Liver (tissue), 9 donors: ENCODE measurements around the gene ZNF438. TPM values are rescaled to one million over a fixed set of nuclear protein-coding genes. Genes with fewer than 3 reads are reported as not detected.

ENCODE experiments used
- DNase-seq: peaks from one replicate; pipeline ENCODE4 v3.0.0-alpha.2; 2017; ENCODE audit warnings: low spot score
- H3K27ac ChIP-seq, 2 donors: one replicate each; pipeline ENCODE4 v1.7.0; 2013; ENCODE audit warnings: inconsistent platforms in 2 of 2, low read length in 2 of 2, control low read depth in 1 of 2, low read depth in 1 of 2, mild to moderate bottlenecking in 1 of 2
- H3K27me3 ChIP-seq, 4 donors: one replicate each; pipeline versions ENCODE4 v1.6.1 to v1.7.0; 2013; ENCODE audit warnings: low read length in 3 of 4, inconsistent platforms in 1 of 4, mild to moderate bottlenecking in 1 of 4, moderate library complexity in 1 of 4; ENCODE audit not compliant: control insufficient read depth in 4 of 4, insufficient read depth in 4 of 4
- H3K36me3 ChIP-seq, 4 donors: one replicate each; pipeline versions ENCODE4 v1.6.1 to v1.7.0; 2013; ENCODE audit warnings: low read length in 3 of 4, mild to moderate bottlenecking in 3 of 4, low read depth in 1 of 4, moderate library complexity in 1 of 4; ENCODE audit not compliant: control insufficient read depth in 4 of 4, insufficient read depth in 3 of 4
- H3K4me1 ChIP-seq, 4 donors: one replicate each; pipeline versions ENCODE4 v1.6.1 to v1.7.0; 2013; ENCODE audit warnings: low read length in 3 of 4, mild to moderate bottlenecking in 3 of 4, moderate library complexity in 1 of 4; ENCODE audit not compliant: control insufficient read depth in 4 of 4, insufficient read depth in 4 of 4
- H3K4me3 ChIP-seq, 3 donors: one replicate each; pipeline versions ENCODE4 v1.6.1 to v1.7.0; 2013; ENCODE audit warnings: low read length in 3 of 3, control low read depth in 1 of 3, low read depth in 1 of 3, mild to moderate bottlenecking in 1 of 3
- H3K9ac ChIP-seq, 2 donors: one replicate each; pipeline ENCODE4 v1.7.0; 2013; ENCODE audit warnings: low read length in 2 of 2, mild to moderate bottlenecking in 2 of 2, moderate library complexity in 2 of 2, control low read depth in 1 of 2, low read depth in 1 of 2
- H3K9me3 ChIP-seq, 4 donors: one replicate each; pipeline versions ENCODE4 v1.6.1 to v1.7.0; 2013; ENCODE audit warnings: low read length in 3 of 4; ENCODE audit not compliant: control insufficient read depth in 4 of 4
- ATF3 ChIP-seq: IDR thresholded peaks from 2 replicates; pipeline ENCODE4 v1.6.1; 2016; ENCODE audit warnings: antibody characterized with exemption
- FOXA1 ChIP-seq: IDR thresholded peaks from 2 replicates; pipeline ENCODE4 v1.6.1; 2016; ENCODE audit warnings: antibody characterized with exemption
- FOXA2 ChIP-seq: IDR thresholded peaks from 2 replicates; pipeline ENCODE4 v1.6.1; 2016; ENCODE audit warnings: antibody characterized with exemption
- HNF4A ChIP-seq, 2 donors: conservative IDR thresholded peaks; 2 replicates each; pipeline ENCODE4 v1.6.1; 2016; ENCODE audit warnings: antibody characterized with exemption in 2 of 2, mild to moderate bottlenecking in 2 of 2
- JUND ChIP-seq, 2 donors: IDR thresholded peaks; 2 replicates each; pipeline ENCODE4 v1.6.1; 2016; ENCODE audit warnings: antibody characterized with exemption in 2 of 2
- RAD21 ChIP-seq, 2 donors: IDR thresholded peaks; 2 replicates each; pipeline ENCODE4 v1.6.1; 2016; ENCODE audit warnings: antibody characterized with exemption in 2 of 2, mild to moderate bottlenecking in 2 of 2
- SP1 ChIP-seq: IDR thresholded peaks from 2 replicates; pipeline ENCODE4 v1.6.1; 2018; ENCODE audit warnings: antibody characterized with exemption, mild to moderate bottlenecking
- TAF1 ChIP-seq: conservative IDR thresholded peaks from 2 replicates; pipeline ENCODE4 v1.6.1; 2016; ENCODE audit warnings: antibody characterized with exemption, mild to moderate bottlenecking
- YY1 ChIP-seq: IDR thresholded peaks from 2 replicates; pipeline ENCODE4 v1.6.1; 2016; ENCODE audit warnings: antibody characterized with exemption, mild to moderate bottlenecking
- ZBTB33 ChIP-seq: IDR thresholded peaks from 2 replicates; pipeline ENCODE4 v1.6.1; 2016; ENCODE audit warnings: antibody characterized with exemption
- WGBS: extraction: QIAGEN DNeasy Blood & Tissue Kit; methylation state at CpG from one replicate; pipeline ENCODE4 v1.1.7; 2013; 5-methylcytosine and 5-hydroxymethylcytosine counted together
- polyA plus RNA-seq, 2 donors: library from polyadenylated mRNA; stranded (reverse) in 1 of 2; unstranded in 1 of 2; fragments of 200-250 nt in 1 of 2; fragments of >200 nt in 1 of 2; fragmentation: Nextera tagmentation in 1 of 2; extraction: Ambion mirVana in 1 of 2; gene quantifications; one replicate each; pipeline versions ENCODE4 v1.2.1 to v1.2.3, GENCODE V29; 2013 to 2015
- total RNA-seq, 2 donors: library from RNA; depleted of rRNA; stranded (reverse); fragments of >200 nt; gene quantifications; one replicate each; pipeline ENCODE4 v1.2.3, GENCODE V29; 2014
- TF ChIP-seq, protein P1 (sequence below): IDR thresholded peaks from 2 replicates; pipeline ENCODE4 v1.6.1; 2016; ENCODE audit warnings: antibody characterized with exemption, mild to moderate bottlenecking
- TF ChIP-seq, protein P2 (sequence below): fragments of 150-350 bp; IDR thresholded peaks from 2 replicates; pipeline ENCODE4 v1.5.1; 2017; ENCODE audit warnings: improper control_type of control experiment, low read depth, low read length; ENCODE audit not compliant: missing input control
- donor health status: healthy.
- donor health status: healthy.
- donor health status: healthy.
- donor health status: healthy.
- donor health status: healthy.

ZNF438 gene
- total and polyA plus RNA-seq, 4 donors: 1.9 to 2.9 (median 2.2) TPM

GRCh38 chr10:31069411-31069810 lies 37.7 kb upstream of the ZNF438 start:
- no peak for DNase-seq
- Histone ChIP-seq H3K9ac (no peak overlapping the region), H3K27ac (no peak overlapping the region), H3K4me3 (no peak overlapping the region), H3K27me3 (no peaks in the 10 kb centered on the region), H3K36me3 (no peaks in the 10 kb centered on the region), H3K4me1 (no peaks in the 10 kb centered on the region), H3K9me3 (no peaks in the 10 kb centered on the region)
- WGBS: 79% methylated on average over 3 of the region's 3 CpGs
- TF ChIP-seq SP1: no peak
- TF ChIP-seq HNF4A (conservative IDR thresholded peaks at IDR 0.05): no peak
- TF ChIP-seq, protein P1, sequence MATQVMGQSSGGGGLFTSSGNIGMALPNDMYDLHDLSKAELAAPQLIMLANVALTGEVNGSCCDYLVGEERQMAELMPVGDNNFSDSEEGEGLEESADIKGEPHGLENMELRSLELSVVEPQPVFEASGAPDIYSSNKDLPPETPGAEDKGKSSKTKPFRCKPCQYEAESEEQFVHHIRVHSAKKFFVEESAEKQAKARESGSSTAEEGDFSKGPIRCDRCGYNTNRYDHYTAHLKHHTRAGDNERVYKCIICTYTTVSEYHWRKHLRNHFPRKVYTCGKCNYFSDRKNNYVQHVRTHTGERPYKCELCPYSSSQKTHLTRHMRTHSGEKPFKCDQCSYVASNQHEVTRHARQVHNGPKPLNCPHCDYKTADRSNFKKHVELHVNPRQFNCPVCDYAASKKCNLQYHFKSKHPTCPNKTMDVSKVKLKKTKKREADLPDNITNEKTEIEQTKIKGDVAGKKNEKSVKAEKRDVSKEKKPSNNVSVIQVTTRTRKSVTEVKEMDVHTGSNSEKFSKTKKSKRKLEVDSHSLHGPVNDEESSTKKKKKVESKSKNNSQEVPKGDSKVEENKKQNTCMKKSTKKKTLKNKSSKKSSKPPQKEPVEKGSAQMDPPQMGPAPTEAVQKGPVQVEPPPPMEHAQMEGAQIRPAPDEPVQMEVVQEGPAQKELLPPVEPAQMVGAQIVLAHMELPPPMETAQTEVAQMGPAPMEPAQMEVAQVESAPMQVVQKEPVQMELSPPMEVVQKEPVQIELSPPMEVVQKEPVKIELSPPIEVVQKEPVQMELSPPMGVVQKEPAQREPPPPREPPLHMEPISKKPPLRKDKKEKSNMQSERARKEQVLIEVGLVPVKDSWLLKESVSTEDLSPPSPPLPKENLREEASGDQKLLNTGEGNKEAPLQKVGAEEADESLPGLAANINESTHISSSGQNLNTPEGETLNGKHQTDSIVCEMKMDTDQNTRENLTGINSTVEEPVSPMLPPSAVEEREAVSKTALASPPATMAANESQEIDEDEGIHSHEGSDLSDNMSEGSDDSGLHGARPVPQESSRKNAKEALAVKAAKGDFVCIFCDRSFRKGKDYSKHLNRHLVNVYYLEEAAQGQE: no peak
- TF ChIP-seq TAF1: no peak
- TF ChIP-seq ATF3: no peak
- no peak for TF ChIP-seq FOXA1
- TF ChIP-seq, protein P2, sequence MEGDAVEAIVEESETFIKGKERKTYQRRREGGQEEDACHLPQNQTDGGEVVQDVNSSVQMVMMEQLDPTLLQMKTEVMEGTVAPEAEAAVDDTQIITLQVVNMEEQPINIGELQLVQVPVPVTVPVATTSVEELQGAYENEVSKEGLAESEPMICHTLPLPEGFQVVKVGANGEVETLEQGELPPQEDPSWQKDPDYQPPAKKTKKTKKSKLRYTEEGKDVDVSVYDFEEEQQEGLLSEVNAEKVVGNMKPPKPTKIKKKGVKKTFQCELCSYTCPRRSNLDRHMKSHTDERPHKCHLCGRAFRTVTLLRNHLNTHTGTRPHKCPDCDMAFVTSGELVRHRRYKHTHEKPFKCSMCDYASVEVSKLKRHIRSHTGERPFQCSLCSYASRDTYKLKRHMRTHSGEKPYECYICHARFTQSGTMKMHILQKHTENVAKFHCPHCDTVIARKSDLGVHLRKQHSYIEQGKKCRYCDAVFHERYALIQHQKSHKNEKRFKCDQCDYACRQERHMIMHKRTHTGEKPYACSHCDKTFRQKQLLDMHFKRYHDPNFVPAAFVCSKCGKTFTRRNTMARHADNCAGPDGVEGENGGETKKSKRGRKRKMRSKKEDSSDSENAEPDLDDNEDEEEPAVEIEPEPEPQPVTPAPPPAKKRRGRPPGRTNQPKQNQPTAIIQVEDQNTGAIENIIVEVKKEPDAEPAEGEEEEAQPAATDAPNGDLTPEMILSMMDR: no peak
- no peak for TF ChIP-seq FOXA2

DNA sequence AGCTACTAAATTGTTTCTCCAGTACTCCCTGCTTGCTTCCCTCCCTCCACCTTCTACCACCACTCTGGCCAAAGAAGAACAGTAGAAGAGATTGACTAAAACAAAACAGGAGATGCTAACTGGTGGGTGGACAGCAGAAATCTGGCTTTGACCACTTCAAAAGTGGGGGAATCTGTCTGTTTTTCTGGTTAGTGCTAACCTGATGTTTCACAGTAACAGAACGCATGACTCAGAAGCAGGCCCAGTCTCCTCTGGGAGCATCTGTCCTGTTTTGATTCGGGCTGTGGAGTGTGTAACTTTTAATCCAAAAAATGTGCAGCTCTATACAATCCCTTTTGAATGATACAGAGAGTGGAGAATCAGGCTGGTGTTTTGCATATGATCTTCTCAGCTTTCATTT lies 32.7 kb upstream of the ZNF438 start:
- Histone ChIP-seq H3K27me3 (no peaks in the 10 kb centered on the region), H3K4me3 (no peak overlapping the region), H3K4me1 (no peaks in the 10 kb centered on the region), H3K9me3 (no peaks in the 10 kb centered on the region), H3K36me3 (no peaks in the 10 kb centered on the region), H3K27ac (no peak overlapping the region), H3K9ac (no peak overlapping the region)
- no peak for DNase-seq
- WGBS: 73% methylated on average over 2 of the region's 2 CpGs
- TF ChIP-seq RAD21 (IDR thresholded peaks at IDR 0.05) (no peak), ZBTB33 (no peak), HNF4A (conservative IDR thresholded peaks at IDR 0.05) (no peak), JUND (IDR thresholded peaks at IDR 0.05) (no peak), FOXA1 (no peak), SP1 (no peak), YY1 (no peak)
- TF ChIP-seq, protein P2: no peak
- TF ChIP-seq, protein P1: no peak
